Astrocyte of the cerebellum (primary cell): ENCODE measurements around the gene PLA2G7.
A peak's percentile ranks its signal among the peaks of the same experiment; 100 is the strongest.

Source experiments
- DNase-seq: peaks from one replicate; pipeline ENCODE4 v3.0.0-alpha.2; 2011; ENCODE audit warnings: low read depth
- H3K4me3 ChIP-seq: 2 replicates; pipeline ENCODE4 v1.5.1; 2011; ENCODE audit warnings: mild to moderate bottlenecking, low read depth, low read length, moderate library complexity
- in situ Hi-C: cut with HindIII; loops from 2 replicates; pipeline ENCODE4 v1.10.0; 2017; ENCODE audit warnings: low sequenced_read_pairs
- TF ChIP-seq, protein P1 (sequence below): IDR thresholded peaks from 2 replicates; pipeline ENCODE4 v1.5.1; 2012; ENCODE audit warnings: low read length, low read depth, moderate library complexity, mild to moderate bottlenecking; ENCODE audit errors: missing control alignments

The PLA2G7 gene

DNA sequence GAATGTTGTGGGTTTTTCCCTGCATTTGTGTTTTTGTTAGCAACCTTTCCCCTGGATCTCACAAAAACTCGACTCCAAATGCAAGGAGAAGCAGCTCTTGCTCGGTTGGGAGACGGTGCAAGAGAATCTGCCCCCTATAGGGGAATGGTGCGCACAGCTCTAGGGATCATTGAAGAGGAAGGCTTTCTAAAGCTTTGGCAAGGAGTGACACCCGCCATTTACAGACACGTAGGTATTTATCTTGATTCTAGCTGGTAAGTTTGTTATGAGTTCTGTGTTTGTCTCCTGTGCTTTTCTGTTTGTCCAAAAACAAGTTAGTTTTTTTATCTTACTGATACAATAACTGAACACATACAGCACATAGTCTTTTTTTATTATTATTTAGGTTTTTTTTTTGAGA lies 79.4 kb downstream of the PLA2G7 start:
- DNase-seq: no peak
- in situ Hi-C loops: no loop called here
- TF ChIP-seq, protein P1, sequence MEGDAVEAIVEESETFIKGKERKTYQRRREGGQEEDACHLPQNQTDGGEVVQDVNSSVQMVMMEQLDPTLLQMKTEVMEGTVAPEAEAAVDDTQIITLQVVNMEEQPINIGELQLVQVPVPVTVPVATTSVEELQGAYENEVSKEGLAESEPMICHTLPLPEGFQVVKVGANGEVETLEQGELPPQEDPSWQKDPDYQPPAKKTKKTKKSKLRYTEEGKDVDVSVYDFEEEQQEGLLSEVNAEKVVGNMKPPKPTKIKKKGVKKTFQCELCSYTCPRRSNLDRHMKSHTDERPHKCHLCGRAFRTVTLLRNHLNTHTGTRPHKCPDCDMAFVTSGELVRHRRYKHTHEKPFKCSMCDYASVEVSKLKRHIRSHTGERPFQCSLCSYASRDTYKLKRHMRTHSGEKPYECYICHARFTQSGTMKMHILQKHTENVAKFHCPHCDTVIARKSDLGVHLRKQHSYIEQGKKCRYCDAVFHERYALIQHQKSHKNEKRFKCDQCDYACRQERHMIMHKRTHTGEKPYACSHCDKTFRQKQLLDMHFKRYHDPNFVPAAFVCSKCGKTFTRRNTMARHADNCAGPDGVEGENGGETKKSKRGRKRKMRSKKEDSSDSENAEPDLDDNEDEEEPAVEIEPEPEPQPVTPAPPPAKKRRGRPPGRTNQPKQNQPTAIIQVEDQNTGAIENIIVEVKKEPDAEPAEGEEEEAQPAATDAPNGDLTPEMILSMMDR: peak; percentile 45
- no peak overlapping the region for H3K4me3 ChIP-seq
